GM20431 (cell line): ENCODE measurements around the gene NBEA.

Experiments used
- in situ Hi-C: fragments of 300-500 bp; cut with MseI, MboI; formaldehyde crosslinking; loops from one replicate; pipeline ENCODE4 v1.15.0; 2020; ENCODE audit warnings: low sequenced_read_pairs; ENCODE audit not compliant: unreplicated experiment

NBEA gene

GRCh38 chr13:35687336-35687735 is 745.3 kb downstream of the NBEA start:
- in situ Hi-C loops, result no loop called here

GRCh38 chr13:35690581-35691207 is 748.6 kb downstream of the NBEA start:
- in situ Hi-C loops, result no loop called here

- in situ Hi-C loops, result no loop called here
Measured at GRCh38 chr13:35693134-35693784, 751.2 kb downstream of the NBEA start.

GRCh38 chr13:35694031-35694430 is 752.0 kb downstream of the NBEA start:
- in situ Hi-C loops, result no loop called here

- in situ Hi-C loops, result no loop called here
Measured at GRCh38 chr13:35694549-35695447, 752.7 kb downstream of the NBEA start.

GRCh38 chr13:35695448-35695770 is 753.3 kb downstream of the NBEA start:
- in situ Hi-C loops, result no loop called here

GRCh38 chr13:35697186-35697730 is 755.2 kb downstream of the NBEA start:
- in situ Hi-C loops, result no loop called here

GRCh38 chr13:35698911-35699576 is 757.0 kb downstream of the NBEA start:
- in situ Hi-C loops, result no loop called here

- in situ Hi-C loops, result loop anchor here (25.0 kb wide), 1 partner anchor 488 kb away; no protein-coding TSS in a partner anchor
Measured at GRCh38 chr13:35699825-35700510, 757.9 kb downstream of the NBEA start.

- in situ Hi-C loops, result loop anchor here (25.0 kb wide), 1 partner anchor 488 kb away; no protein-coding TSS in a partner anchor
Measured at GRCh38 chr13:35700671-35701070, 758.6 kb downstream of the NBEA start.

- in situ Hi-C loops, result loop anchor here (25.0 kb wide), 1 partner anchor 490 kb away; no protein-coding TSS in a partner anchor
Measured at GRCh38 chr13:35702316-35702715, 760.2 kb downstream of the NBEA start.

- in situ Hi-C loops, result loop anchor here (25.0 kb wide), 1 partner anchor 491 kb away; no protein-coding TSS in a partner anchor
Measured at GRCh38 chr13:35703061-35703460, 761.0 kb downstream of the NBEA start.

- in situ Hi-C loops, result loop anchor here (25.0 kb wide), 1 partner anchor 492 kb away; no protein-coding TSS in a partner anchor
Measured at GRCh38 chr13:35704331-35704730, 762.3 kb downstream of the NBEA start.

- in situ Hi-C loops, result loop anchor here (25.0 kb wide), 1 partner anchor 494 kb away; no protein-coding TSS in a partner anchor
Measured at GRCh38 chr13:35706281-35706680, 764.2 kb downstream of the NBEA start.

GRCh38 chr13:35706721-35707120 is 764.7 kb downstream of the NBEA start:
- in situ Hi-C loops, result loop anchor here (25.0 kb wide), 1 partner anchor 494 kb away; no protein-coding TSS in a partner anchor

- in situ Hi-C loops, result loop anchor here (25.0 kb wide), 1 partner anchor 500 kb away; no protein-coding TSS in a partner anchor
Measured at GRCh38 chr13:35711909-35712308, 769.8 kb downstream of the NBEA start.

- in situ Hi-C loops, result loop anchor here (25.0 kb wide), 1 partner anchor 501 kb away; no protein-coding TSS in a partner anchor
Measured at GRCh38 chr13:35712907-35713761, 771.1 kb downstream of the NBEA start.

GRCh38 chr13:35714121-35714520 is 772.1 kb downstream of the NBEA start:
- in situ Hi-C loops, result loop anchor here (25.0 kb wide), 1 partner anchor 502 kb away; no protein-coding TSS in a partner anchor
